Left renal pelvis (tissue), 4 donors: Measurements from ENCODE around the gene HSPB6. TPM values are rescaled to one million over a fixed set of nuclear protein-coding genes. Genes with fewer than 3 reads are reported as not detected.
A peak's percentile ranks its signal among the peaks of the same experiment; 100 is the strongest.
"Not testable (repeated sequence)": the region's sequence is repeated elsewhere in the genome, so short reads cannot be mapped to it uniquely, and the experiment has no call there.

Source experiments
- DNase-seq, 4 donors: peaks; one replicate each; pipeline ENCODE4 v3.0.0-alpha.2; 2013; ENCODE audit warnings: low read depth in 4 of 4, low spot score in 3 of 4
- polyA plus RNA-seq, 4 donors: library from polyadenylated mRNA; unstranded; fragments of 120-200 nt; gene quantifications; one replicate each; pipeline ENCODE4 v1.2.1, GENCODE V29; 2013; ENCODE audit not compliant: insufficient read length in 4 of 4

The HSPB6 gene
- polyA plus RNA-seq, 4 donors: 24.8 to 111 (median 29.2) TPM

DNA sequence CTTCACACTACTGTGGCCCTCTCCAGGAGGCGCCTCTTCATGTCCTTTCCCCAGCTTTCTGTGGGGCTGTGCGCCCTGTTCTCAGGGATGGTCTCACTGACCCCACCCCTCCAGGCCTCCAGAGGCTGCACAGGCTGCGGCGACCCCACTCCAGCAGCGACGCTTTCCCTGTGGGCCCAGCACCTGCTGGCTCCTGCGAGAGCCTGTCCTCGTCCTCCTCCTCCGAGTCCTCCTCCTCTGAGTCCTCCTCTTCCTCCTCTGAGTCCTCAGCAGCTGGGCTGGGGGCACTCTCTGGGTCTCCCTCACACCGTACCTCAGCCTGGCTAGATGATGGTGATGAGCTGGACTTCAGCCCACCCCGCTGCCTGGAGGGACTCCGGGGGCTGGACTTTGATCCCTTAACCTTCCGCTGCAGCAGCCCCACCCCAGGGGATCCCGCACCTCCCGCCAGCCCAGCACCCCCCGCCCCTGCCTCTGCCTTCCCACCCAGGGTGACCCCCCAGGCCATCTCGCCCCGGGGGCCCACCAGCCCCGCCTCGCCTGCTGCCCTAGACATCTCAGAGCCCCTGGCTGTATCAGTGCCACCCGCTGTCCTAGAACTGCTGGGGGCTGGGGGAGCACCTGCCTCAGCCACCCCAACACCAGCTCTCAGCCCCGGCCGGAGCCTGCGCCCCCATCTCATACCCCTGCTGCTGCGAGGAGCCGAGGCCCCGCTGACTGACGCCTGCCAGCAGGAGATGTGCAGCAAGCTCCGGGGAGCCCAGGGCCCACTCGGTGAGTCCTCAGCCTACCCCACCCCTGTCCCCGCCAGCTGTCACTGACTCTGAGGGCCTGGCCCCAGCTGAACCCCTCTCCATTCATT, 29.7 kb upstream of the HSPB6 start:
- DNase-seq: no peak

DNA sequence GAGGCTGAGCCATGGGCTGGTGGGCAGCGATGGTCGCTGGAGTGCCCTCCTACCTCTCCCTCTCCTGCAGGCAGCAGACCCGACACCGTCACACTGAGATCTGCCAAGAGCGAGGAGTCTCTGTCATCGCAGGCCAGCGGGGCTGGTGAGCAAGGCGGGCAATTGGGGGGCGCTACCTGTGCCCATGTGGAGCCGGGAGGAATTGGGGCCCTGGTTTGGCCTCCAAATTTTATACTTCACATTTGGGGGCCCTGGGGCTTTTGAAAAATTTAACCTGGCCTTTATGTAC, 28.5 kb upstream of the HSPB6 start:
- no peak for DNase-seq

DNA sequence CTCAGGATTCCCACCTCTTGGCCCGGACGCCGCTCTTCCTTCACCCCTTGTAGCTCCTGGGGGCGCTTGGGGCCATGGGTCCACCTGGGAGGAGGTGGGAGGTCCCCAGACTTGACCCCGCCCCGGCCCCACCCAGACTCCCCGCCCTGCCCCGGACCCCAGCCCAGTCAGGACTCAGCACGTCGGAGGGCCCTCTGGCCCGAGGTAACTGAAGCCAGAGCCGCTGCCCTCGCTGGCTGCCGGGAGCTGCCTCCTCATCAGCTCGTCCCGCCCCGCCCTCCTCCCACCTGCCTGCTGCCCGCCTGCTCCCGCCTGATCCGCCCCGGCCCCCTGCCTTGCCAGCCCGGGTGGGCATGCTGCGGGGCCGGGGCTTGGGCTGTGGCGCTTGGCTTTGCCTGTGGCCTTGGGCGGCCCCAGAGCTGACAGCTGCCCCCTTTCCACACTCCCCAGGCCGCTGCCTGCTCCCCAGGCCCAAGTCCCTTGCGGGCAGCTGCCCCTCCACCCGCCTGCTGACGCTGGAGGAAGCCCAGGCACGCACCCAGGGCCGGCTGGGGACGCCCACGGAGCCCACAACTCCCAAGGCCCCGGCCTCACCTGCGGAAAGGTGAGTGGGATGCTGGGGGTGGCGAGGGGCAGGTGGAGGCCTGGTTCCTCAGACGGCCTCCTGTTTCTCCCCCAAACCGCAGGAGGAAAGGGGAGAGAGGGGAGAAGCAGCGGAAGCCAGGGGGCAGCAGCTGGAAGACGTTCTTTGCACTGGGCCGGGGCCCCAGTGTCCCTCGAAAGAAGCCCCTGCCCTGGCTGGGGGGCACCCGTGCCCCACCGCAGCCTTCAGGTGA, 27.9 kb upstream of the HSPB6 start:
- DNase-seq: no peak

DNA sequence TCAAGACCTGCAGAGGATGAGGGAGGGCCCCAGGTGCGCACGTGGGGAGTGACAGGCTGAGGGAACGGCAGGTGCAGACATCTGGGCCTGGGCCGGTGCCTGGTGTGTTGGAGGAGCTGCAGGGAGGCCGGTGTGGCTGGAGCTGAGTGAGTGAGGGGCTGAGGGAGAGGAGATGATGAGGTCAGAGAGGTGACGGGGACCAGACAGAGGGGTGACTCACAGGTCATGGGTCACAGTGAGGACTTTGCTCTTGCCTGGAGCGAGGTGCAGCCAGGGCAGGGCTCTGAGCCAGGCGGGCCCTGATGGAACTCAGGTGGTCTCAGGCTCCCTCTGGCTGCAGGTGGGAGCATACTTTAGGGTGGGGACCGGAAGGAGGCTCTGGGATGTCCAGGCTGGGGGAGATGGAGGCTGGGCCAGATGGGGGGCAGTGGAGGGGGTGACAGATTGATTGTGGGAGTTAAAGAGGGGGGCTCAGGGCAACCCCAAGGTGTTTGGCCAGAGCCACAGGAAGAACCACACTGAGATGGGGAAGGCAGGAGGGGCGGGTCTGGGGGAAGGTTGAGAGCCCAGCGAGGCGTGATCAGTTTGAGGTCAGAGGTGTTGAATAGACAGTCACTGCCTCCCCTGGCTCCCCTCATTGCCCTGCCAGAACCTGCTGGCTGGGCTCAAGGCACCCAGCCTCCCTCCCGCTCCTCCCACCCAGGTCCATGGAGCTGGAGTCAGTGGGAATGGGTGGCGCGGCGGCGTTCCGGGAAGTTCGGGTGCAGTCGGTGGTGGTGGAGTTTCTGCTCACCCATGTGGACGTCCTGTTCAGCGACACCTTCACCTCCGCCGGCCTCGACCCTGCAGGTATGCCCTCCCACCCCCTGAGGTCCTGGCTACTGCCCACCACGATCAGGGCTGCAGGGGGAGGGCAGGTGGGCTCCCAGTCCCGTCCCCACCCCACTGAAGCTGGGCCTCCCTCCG, 26.9 kb upstream of the HSPB6 start:
- no peak for DNase-seq

DNA sequence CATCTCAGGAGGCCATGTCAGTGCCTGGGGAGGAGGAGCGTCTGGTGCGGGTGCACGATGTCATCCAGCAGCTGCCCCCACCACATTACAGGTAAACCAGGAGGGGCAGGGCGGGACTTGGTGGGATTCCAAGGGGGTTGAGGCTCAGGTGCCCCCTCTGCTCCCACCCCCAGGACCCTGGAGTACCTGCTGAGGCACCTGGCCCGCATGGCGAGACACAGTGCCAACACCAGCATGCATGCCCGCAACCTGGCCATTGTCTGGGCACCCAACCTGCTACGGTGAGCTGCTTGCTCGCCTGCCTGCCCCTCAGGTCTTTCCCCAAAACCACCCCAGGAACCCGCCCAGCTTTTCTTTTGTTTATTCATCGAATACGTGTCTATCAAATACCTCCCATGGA, 25.8 kb upstream of the HSPB6 start:
- no peak for DNase-seq

DNA sequence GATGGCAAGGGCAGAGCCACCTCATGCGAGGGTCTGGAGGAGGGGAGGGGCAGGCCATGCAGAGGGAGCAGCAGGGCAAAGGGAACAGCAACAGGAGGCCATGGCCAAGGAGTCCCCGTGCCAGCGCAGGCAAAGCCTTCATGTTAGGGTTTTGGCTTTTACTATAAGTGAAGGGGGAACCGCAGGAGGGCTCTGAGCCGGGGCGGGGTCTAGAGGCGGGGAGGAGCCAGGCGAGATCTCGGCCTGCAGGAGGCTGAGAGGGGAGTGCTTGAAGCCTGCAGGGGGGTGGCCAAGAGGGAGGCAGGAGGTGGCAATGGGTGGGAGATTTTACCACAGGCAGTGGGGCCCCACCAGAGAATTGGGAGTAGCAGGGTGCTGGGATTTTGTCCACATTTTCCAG, 24.8 kb upstream of the HSPB6 start:
- no peak for DNase-seq

DNA sequence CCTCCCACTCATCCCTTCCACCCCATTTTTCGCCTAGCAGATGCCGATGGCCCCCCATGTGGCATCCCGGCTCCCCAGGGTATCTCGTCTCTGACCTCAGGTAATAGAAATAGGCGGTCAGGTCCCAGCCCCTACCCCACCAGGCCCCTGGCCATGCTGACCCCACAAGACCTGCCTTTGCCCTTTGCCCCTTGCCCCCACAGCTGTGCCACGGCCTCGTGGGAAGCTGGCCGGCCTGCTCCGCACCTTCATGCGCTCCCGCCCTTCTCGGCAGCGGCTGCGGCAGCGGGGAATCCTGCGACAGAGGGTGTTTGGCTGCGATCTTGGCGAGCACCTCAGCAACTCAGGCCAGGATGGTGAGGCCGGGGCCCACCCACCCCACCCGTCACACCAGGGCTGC, 23.9 kb upstream of the HSPB6 start:
- DNase-seq: no peak

DNA sequence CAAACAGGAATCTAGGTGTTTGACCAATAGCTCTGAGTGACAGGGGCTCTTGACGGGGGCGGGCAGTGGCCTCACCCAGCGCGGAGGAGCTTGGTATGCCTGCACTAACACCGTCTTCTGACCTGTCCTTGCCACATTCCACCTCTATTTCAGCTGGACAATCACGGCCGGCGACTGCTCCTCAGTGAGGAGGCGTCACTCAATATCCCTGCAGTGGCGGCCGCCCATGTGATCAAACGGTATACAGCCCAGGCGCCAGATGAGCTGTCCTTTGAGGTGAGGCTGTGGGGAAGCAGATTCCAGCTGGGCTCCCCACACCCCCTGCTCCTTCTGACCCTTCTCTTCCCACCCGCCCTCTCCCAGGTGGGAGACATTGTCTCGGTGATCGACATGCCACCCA, 23.2 kb upstream of the HSPB6 start:
- DNase-seq: no peak

DNA sequence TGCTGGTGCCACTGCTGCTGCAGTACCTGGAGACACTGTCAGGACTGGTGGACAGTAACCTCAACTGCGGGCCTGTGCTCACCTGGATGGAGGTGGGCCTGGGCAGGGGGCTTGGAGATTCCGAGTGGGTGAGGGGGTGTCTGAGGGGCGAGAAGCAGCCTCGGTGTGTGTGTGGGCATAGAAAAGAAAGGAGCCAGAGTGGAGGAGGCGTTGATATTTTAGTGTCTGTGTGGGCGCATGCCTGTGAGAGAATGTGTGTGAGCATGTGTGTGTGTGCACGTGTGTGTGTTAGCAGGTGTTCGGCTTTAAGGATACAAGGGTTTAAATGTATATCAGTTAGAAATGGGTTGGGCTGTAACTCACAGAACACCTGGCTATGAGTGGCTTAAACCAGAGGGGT, 22.2 kb upstream of the HSPB6 start:
- no peak for DNase-seq

DNA sequence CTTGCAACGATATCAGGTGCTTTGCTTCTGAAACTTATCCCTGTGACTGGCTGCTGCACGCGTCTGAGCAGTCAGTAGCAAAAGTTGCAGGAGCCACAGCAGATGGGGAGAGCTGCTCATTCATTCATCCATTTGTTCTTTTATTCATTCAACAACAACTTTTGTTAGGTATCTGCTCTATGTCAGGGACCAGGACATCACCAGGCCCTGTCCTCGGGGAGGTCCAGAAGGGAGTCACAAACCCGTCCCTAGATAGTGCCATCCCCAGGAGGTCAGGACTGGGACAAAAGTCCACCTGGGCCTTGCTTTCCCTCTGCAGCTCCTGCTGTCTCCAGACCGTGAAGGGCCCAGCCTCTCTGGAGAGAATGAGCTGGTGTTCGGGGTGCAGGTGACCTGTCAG, 21.1 kb upstream of the HSPB6 start:
- DNase-seq: no peak

DNA sequence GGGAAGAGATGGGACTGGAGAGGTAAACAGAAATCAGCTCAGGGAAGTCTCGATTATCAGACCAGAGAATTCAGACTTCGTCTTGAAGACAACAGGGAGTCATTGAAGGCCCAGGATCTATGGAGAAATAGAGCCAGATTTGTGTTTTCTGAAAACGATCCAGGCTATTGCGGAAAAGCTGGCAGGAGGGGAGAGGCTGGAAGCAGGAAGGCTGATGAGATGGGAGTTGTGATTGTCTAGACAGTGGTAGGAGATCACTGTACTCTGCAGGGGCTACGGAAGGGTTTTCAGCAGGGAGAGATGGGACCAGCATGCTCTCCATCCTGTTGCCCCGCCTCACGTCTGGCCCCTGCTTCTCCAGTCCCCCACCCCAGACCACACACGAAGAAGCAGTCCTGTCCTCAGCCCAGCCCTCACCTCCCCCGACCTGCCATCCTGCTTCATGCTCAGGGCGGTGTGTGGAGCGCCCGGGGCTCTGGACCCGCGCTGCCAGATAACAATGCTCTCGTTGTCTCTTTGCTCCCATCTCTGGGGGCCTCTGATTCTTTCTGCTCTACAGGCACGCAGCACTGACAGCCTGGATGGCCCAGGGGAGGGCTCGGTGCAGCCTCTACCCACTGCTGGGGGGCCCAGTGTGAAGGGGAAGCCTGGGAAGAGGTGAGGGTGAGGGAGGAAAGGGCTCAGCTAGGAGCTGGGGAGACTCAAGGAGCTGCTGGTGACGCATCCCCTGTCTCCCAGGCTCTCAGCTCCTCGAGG, 20.4 kb upstream of the HSPB6 start:
- DNase-seq: no peak

DNA sequence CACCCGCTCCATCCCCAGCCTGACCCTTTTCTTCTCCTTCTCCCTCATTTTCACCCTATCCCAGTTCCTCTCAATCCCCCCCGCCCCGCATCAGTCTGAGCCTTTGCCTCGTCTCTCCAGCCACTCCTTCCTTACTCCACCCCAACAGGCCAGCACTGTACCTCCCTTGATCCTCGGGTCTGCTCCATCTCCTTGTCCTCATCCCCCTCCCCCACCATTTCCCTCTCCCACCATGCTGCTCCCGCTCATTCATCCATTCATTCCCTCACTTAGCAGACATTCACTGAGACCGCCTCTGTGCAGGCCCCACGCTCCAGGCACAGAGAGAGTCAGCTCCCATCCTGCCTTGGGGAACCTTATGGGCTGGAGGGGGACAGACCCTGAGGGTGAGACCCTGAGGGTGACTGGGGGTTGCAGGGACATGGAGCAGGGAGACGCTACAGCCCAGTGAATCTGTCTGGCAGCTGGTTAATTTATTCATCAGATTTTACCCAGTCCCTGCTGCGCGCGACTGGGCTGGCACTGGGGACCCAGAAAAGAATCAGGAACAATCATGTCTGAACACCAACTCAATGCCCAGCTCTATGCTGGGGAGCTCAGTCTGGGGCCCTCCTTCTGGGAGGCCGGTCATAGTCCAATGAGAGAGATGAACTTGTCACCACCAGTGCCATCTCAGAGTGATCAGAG, 19.4 kb upstream of the HSPB6 start:
- DNase-seq: no peak

DNA sequence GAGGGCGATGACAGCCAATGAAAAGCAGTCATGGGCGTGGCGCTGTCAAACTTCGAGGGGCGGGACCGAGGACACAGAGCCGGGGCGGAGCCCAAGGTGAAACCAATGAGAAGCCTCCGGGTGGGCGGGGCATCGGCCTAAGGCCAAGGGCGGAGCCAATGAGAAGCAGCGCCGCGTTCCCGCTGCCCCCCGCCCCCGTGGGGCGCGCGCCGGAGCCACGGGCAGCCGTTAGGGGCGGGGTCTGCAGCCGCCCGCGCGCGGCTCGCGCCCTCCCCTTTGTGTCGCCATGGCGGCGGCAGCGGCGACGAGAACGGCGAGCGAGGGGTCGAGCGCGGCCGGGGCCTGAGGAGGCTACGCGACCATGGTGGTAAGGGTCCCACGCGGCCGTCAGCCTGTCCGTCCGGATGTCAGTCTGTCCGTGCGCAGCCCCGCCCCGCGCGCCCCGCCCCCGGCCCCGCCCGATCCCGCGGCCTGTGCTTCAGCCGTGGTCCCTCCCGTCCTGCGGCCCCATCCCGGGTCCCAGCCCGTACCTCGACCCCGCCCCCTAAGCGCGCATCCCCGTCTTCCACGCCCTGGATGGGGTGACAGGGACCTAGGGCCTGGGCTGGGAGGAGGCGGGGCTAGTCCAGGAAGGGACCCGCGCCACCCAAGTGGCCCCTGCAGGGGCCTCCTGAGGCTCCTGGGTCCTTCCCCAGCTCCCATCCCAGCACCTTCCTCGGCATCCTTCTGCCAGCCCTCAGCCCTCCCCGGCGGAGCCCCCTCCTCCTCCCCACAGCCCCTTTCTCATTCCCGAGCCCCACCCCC, 18.7 kb upstream of the HSPB6 start, which contains the start of gene ARHGAP33:
ARHGAP33 (plus strand) TSS at position 267 of the 804 bp plus-strand sequence; CDS start at position 362, 95 bp downstream.
- peak; percentile 91 to 96 (median 96) for DNase-seq

DNA sequence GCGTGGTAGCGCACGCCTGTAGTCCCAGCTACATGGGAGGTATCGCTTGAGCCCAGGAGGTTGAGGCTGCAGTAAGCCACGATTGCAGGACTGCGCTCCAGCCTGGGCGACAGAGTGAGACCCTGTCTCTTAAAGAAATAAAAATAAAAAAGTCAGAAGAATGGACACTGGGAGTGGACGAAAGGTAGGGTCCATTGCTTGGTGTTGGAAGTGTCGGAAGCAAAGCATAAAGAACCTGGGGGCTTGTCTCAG, 18.1 kb upstream of the HSPB6 start:
- no peak for DNase-seq

DNA sequence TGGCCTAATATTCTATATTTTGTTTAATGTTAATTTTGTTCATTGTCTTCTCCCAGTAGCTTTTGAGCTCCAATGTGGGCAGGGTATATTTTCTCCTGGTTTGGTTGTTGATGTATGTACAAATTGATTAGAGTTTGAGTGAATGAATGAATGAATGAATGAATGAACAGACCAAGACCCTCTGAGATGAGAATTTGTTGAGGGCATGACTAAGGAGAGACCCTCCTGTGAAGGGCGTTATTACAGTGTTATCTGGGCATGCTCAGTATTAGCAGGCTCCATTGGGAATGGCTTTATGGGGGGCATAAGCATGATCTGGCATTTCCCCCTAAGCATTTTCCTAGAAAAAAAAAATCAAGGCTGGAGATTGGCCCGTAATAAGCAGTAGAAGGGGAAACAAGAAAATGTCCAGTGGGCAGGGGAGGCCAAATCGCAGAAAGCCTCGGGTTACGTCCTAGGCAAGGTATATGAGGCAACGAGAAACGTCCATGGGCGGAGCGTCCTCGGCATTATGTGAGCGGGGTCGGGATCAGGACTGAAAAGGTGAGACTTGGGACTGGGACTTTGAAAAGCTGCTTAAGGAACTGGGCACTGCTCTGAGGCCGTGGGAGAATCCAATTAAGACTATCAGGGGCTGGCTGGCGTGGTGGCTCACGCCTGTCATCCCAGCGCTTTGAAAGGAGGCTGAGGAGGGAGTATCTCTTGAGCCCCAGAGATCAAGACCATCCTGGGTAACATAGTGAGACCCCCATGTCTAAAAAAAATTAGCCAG, 17.6 kb upstream of the HSPB6 start:
- DNase-seq: no peak

DNA sequence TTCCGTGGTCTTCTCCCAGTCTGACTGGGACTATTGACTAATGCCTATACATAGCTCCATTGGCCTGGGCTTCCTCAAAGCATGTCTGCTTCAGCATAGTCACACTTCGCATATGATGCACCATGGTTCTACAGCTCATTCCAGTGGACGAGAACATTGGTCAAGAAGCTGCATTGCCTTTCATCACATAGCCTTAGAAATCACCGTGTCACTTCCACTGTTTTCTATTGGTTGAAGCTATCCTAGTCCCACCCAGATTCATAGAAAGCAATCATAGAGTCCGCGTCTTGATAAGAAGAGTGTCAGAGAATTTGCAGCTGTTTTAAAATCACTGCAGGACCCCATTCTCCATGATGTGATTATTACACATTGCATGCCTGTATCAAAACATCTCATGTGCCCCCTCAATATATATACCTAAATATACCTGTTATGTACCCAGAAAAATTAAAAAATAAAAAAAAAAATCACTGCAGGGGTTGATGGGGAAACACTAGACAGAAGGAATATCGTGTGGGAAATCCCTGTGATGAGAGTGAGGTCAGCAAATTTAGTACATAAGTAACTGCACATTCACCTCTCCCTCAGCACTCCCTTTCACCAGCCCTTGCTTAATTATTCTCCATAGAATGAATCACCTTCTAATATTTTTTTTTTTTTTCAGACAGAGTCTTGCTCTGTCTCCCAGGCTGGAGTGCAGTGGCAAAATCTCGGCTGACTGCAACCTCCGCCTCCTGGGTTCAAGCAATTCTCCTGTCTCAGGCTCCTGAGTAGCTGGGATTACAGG, 16.4 kb upstream of the HSPB6 start:
- DNase-seq: no peak

DNA sequence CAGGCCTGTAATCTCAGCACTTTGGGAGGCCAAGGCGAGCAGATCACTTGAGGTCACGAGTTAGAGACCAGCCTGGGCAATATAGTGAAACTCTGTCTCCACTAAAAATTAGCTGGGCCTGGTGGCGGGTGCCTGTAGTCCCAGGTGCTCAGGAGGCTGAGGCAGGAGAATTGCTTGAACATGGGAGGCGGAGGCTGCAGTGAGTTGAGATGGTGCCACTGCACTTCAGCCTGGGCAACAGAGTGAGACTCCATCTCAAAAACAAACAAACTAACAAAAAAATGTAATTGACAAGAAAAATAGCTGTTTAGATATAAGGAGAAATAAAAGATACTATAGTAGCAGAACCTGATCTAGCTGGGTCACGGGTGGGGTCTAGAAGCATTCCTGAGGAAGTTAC, 15.5 kb upstream of the HSPB6 start:
- DNase-seq: not testable (repeated sequence)

DNA sequence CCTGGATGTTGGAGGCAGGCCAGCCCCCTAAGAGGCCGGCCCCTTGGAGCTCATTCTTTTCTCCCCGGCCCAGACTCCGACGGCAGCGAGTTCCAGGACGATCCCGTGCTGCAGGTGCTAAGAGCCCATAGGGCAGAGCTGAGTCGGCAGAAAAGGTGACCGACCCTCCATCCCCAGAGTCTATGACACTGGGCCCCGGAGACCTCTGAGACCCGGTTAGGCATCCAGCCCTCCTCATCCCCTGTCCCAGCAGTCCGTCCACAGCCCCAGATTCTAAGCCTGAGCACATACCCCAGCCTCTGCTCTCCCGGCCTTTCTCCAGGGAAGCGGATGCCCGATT, 11.2 kb upstream of the HSPB6 start:
- DNase-seq: no peak
